Measurements from ENCODE around the gene MBNL2.

DNA sequence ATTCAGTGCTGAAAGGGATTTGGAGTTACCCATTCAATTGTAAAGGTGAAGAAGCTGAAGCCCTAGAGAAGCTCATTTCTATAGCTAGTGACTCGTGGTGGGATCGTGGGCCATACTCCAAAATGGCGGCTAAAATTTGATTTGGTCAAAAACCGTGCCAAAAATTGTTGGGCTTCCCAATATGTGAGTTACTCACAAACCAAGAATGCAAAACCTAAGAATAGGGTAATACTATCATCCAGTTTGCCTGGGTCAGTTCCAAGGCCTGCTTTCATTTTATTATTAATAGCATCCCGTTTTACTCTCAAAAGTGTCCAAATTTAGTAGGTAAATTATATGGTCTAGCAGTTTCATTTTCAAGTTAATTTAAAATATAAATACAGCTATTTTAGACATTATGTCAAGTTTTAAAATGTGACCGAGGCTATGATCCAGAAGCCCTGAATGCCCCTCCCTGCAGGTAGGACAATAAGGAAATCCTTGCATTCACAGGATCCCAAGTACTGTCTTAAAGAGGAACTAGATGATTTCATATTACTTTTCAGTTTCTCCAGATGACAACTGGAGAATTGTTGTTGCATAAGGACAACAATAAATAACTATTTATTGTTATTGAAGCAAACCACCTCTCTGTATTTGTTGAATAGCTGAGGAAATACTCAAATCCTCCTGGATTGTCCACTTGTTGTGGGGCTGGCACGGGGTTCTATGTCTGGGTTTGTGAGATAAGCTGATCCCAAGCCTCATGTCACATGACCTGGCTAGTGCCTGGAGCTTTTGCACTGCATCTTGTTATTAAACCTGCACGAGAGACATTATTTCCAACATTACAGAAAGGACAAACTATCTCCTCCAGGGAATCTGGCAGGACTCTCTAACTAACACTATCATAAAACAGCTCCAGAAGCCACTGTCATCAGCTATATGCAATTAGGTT lies 200.3 kb downstream of the MBNL2 start:
- TF ChIP-seq, protein P1, sequence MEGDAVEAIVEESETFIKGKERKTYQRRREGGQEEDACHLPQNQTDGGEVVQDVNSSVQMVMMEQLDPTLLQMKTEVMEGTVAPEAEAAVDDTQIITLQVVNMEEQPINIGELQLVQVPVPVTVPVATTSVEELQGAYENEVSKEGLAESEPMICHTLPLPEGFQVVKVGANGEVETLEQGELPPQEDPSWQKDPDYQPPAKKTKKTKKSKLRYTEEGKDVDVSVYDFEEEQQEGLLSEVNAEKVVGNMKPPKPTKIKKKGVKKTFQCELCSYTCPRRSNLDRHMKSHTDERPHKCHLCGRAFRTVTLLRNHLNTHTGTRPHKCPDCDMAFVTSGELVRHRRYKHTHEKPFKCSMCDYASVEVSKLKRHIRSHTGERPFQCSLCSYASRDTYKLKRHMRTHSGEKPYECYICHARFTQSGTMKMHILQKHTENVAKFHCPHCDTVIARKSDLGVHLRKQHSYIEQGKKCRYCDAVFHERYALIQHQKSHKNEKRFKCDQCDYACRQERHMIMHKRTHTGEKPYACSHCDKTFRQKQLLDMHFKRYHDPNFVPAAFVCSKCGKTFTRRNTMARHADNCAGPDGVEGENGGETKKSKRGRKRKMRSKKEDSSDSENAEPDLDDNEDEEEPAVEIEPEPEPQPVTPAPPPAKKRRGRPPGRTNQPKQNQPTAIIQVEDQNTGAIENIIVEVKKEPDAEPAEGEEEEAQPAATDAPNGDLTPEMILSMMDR (IDR thresholded peaks at IDR 0.05) = no peak
- TF ChIP-seq CREM (CRISPR knock-in tag; IDR thresholded peaks at IDR 0.05) = no peak
- TF ChIP-seq, protein P2, sequence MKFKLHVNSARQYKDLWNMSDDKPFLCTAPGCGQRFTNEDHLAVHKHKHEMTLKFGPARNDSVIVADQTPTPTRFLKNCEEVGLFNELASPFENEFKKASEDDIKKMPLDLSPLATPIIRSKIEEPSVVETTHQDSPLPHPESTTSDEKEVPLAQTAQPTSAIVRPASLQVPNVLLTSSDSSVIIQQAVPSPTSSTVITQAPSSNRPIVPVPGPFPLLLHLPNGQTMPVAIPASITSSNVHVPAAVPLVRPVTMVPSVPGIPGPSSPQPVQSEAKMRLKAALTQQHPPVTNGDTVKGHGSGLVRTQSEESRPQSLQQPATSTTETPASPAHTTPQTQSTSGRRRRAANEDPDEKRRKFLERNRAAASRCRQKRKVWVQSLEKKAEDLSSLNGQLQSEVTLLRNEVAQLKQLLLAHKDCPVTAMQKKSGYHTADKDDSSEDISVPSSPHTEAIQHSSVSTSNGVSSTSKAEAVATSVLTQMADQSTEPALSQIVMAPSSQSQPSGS (CRISPR knock-in tag; IDR thresholded peaks at IDR 0.05; ENCODE audit: borderline replicate concordance, low read depth) = no peak
- TF ChIP-seq TCF7 (CRISPR knock-in tag; IDR thresholded peaks at IDR 0.05; ENCODE audit: low read depth) = no peak
- no peak for TF ChIP-seq FOXJ3 (CRISPR knock-in tag; IDR thresholded peaks at IDR 0.05; ENCODE audit: borderline replicate concordance)
- TF ChIP-seq, protein P3, sequence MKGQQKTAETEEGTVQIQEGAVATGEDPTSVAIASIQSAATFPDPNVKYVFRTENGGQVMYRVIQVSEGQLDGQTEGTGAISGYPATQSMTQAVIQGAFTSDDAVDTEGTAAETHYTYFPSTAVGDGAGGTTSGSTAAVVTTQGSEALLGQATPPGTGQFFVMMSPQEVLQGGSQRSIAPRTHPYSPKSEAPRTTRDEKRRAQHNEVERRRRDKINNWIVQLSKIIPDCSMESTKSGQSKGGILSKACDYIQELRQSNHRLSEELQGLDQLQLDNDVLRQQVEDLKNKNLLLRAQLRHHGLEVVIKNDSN (CRISPR knock-in tag; IDR thresholded peaks at IDR 0.05) = no peak
- TF ChIP-seq, protein P4, sequence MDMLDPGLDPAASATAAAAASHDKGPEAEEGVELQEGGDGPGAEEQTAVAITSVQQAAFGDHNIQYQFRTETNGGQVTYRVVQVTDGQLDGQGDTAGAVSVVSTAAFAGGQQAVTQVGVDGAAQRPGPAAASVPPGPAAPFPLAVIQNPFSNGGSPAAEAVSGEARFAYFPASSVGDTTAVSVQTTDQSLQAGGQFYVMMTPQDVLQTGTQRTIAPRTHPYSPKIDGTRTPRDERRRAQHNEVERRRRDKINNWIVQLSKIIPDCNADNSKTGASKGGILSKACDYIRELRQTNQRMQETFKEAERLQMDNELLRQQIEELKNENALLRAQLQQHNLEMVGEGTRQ (CRISPR knock-in tag; IDR thresholded peaks at IDR 0.05) = no peak
- no peak for TF ChIP-seq GABPB1 (CRISPR knock-in tag; IDR thresholded peaks at IDR 0.05)
- no peak for TF ChIP-seq JUN (CRISPR knock-in tag; IDR thresholded peaks at IDR 0.05)
- TF ChIP-seq, protein P5, sequence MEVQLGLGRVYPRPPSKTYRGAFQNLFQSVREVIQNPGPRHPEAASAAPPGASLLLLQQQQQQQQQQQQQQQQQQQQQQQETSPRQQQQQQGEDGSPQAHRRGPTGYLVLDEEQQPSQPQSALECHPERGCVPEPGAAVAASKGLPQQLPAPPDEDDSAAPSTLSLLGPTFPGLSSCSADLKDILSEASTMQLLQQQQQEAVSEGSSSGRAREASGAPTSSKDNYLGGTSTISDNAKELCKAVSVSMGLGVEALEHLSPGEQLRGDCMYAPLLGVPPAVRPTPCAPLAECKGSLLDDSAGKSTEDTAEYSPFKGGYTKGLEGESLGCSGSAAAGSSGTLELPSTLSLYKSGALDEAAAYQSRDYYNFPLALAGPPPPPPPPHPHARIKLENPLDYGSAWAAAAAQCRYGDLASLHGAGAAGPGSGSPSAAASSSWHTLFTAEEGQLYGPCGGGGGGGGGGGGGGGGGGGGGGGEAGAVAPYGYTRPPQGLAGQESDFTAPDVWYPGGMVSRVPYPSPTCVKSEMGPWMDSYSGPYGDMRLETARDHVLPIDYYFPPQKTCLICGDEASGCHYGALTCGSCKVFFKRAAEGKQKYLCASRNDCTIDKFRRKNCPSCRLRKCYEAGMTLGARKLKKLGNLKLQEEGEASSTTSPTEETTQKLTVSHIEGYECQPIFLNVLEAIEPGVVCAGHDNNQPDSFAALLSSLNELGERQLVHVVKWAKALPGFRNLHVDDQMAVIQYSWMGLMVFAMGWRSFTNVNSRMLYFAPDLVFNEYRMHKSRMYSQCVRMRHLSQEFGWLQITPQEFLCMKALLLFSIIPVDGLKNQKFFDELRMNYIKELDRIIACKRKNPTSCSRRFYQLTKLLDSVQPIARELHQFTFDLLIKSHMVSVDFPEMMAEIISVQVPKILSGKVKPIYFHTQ (CRISPR knock-in tag; IDR thresholded peaks at IDR 0.05) = no peak
- TF ChIP-seq, protein P6, sequence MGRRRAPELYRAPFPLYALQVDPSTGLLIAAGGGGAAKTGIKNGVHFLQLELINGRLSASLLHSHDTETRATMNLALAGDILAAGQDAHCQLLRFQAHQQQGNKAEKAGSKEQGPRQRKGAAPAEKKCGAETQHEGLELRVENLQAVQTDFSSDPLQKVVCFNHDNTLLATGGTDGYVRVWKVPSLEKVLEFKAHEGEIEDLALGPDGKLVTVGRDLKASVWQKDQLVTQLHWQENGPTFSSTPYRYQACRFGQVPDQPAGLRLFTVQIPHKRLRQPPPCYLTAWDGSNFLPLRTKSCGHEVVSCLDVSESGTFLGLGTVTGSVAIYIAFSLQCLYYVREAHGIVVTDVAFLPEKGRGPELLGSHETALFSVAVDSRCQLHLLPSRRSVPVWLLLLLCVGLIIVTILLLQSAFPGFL (CRISPR knock-in tag; IDR thresholded peaks at IDR 0.05; ENCODE audit: borderline replicate concordance) = no peak
- TF ChIP-seq, protein P7, sequence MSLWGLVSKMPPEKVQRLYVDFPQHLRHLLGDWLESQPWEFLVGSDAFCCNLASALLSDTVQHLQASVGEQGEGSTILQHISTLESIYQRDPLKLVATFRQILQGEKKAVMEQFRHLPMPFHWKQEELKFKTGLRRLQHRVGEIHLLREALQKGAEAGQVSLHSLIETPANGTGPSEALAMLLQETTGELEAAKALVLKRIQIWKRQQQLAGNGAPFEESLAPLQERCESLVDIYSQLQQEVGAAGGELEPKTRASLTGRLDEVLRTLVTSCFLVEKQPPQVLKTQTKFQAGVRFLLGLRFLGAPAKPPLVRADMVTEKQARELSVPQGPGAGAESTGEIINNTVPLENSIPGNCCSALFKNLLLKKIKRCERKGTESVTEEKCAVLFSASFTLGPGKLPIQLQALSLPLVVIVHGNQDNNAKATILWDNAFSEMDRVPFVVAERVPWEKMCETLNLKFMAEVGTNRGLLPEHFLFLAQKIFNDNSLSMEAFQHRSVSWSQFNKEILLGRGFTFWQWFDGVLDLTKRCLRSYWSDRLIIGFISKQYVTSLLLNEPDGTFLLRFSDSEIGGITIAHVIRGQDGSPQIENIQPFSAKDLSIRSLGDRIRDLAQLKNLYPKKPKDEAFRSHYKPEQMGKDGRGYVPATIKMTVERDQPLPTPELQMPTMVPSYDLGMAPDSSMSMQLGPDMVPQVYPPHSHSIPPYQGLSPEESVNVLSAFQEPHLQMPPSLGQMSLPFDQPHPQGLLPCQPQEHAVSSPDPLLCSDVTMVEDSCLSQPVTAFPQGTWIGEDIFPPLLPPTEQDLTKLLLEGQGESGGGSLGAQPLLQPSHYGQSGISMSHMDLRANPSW (CRISPR knock-in tag; conservative IDR thresholded peaks at IDR 0.05; ENCODE audit: low read depth) = no peak
